PC-3 (cell line): ENCODE data around the gene DENND4C.

Source experiments
- EZH2 ChIP-seq: fragments of 300-600 bp; sonication (generic); IDR thresholded peaks from one replicate; pipeline ENCODE4 v1.6.1; 2017; ENCODE audit warnings: antibody characterized with exemption, mild to moderate bottlenecking, low read length; ENCODE audit not compliant: unreplicated experiment
- EZH2phosphoT487 ChIP-seq: fragments of 300-600 bp; sonication (generic); IDR thresholded peaks from 2 replicates; pipeline ENCODE4 v1.6.1; 2018; ENCODE audit warnings: mild to moderate bottlenecking, antibody characterized with exemption, low read length, borderline replicate concordance
- TF ChIP-seq, protein P1 (sequence below): fragments of 300-600 bp; sonication (generic); conservative IDR thresholded peaks from 2 replicates; pipeline ENCODE4 v1.5.1; 2017; ENCODE audit warnings: antibody characterized with exemption, low read depth, mild to moderate bottlenecking, low read length

DNA sequence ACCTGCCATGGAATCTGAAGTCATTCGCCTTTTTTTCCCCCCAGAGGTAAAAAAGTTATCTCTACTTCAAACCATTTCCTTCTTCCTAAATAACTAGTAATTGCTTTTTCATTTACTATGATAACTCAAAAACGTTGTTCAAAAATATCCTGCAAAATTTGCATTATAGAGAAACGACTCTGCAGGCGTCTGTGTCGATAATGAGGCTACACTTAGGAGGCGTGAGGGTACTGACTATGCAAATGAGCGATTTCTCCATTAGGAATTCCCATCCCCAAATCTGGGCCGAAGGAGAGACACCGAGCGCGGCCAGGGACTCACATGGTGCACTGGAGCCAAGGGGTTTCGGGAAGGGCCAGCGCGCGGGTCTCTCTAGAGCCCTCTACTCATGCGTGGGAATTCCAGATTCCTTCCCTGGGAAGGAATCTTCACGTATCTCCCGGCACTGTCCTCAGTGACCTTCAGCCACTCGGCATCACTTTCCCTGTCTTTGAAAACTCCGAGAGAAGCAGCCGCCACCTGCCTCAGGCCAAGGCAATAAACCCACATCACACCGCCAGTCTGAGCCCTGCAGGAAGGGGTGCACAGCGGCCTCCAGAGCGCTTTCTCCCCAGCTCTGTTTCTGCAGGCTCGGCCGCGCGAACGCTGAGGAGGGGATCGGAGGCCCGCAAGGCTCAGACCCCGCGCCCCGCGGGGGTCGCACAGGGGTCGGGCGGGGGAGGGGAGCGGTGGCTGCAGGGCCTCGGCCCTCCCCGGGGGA is 718 bp upstream of the DENND4C start:
- TF ChIP-seq EZH2, result no peak
- TF ChIP-seq, protein P1, sequence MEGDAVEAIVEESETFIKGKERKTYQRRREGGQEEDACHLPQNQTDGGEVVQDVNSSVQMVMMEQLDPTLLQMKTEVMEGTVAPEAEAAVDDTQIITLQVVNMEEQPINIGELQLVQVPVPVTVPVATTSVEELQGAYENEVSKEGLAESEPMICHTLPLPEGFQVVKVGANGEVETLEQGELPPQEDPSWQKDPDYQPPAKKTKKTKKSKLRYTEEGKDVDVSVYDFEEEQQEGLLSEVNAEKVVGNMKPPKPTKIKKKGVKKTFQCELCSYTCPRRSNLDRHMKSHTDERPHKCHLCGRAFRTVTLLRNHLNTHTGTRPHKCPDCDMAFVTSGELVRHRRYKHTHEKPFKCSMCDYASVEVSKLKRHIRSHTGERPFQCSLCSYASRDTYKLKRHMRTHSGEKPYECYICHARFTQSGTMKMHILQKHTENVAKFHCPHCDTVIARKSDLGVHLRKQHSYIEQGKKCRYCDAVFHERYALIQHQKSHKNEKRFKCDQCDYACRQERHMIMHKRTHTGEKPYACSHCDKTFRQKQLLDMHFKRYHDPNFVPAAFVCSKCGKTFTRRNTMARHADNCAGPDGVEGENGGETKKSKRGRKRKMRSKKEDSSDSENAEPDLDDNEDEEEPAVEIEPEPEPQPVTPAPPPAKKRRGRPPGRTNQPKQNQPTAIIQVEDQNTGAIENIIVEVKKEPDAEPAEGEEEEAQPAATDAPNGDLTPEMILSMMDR, result no peak
- no peak for TF ChIP-seq EZH2phosphoT487
